ENCODE results near the gene YKT6.

Gene YKT6

DNA sequence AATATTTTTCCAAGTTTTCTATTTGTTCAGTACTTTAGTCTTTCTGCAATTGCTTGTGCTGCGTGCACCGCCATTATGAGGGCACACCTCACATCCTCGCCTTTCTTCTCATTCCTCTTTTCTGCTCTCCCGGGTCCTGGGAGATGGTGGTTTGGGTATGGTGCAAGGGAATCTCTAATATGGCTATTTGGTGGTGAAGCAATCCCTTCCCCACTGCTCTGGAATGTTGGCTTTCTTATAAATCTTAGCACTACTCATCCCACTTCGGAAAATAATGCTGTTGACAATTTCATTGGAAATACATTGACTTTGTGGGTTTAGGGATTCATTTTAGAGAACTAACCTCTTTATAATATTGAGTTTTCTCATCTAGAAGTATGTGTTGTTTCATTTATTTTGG lies 9.6 kb upstream of the YKT6 start:
- no peak overlapping the region for H3K9ac ChIP-seq (ENCODE audit: low read depth, low read length, poor library complexity, severe bottlenecking)
- peaks cover 4% of the 10 kb centered on the region for H3K4me1 ChIP-seq (ENCODE audit: insufficient read depth, low read length, poor library complexity, severe bottlenecking)
- no peaks in the 10 kb centered on the region for H4K20me1 ChIP-seq (ENCODE audit: insufficient read depth, low read length, poor library complexity, severe bottlenecking)
- H3K4me3 ChIP-seq (ENCODE audit: low read length, poor library complexity, severe bottlenecking) = no peak overlapping the region
- no peaks in the 10 kb centered on the region for H3F3A ChIP-seq (ENCODE audit: low read depth)
- TF ChIP-seq CTCF (conservative IDR thresholded peaks at IDR 0.05; ENCODE audit: low read length) (no peak), EZH2phosphoT487 (IDR thresholded peaks at IDR 0.05; ENCODE audit: borderline replicate concordance) (no peak)
- no peaks in the 10 kb centered on the region for H3K9me2 ChIP-seq (replicated peaks; ENCODE audit: low read depth, low read length)
- no peaks in the 10 kb centered on the region for H3K27me3 ChIP-seq (ENCODE audit: insufficient read depth, low read length, poor library complexity, severe bottlenecking)
- no peak overlapping the region for H3K4me2 ChIP-seq (ENCODE audit: low read depth, low read length, poor library complexity, severe bottlenecking)
- H2AFZ ChIP-seq (ENCODE audit: low read length) = no peak overlapping the region
- H3K79me2 ChIP-seq (ENCODE audit: insufficient read depth, low read length) = no peaks in the 10 kb centered on the region
- H3K9me3 ChIP-seq (ENCODE audit: insufficient read depth, low read depth, low read length) = no peaks in the 10 kb centered on the region
- no peaks in the 10 kb centered on the region for H3K36me3 ChIP-seq (ENCODE audit: insufficient read depth, low read length)

DNA sequence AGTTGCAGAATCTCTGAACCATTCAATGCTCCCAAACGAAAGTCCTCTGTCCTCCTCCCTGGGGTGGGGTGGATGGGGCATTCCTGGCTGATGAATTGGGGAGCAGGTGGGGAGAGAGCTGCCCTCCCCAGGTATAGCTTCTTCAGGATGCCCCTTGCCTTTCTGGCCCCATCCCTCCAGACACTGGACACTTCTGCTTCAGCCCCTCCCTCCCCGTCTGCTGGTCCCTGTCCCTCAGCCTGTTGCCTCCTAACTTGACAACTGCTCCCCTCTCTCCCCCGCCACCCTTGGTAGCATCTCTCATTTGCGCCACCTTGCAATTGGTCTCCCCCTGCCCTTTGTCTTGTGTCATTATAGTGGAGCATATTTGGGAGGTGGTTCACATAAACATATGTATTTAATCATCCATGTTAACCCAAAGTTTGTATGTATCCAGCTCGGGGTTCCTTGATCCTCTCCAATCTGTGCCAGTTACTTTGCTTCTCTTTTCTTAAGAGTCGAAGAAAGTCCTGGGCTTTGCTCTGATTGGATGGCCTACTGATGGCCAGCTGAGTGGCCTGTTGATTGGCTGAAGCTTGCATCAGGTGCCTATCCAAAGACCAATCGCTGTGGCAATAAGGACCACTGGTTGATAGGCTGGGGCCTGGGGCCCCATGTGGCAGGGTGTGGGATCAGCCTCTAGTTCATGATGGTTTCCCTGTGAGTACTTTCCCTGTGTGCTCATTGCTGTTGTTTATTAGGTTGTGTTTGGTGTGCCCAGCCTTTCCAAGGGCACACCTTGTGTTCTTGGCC lies 7.6 kb upstream of the YKT6 start:
- H3K79me2 ChIP-seq (ENCODE audit: insufficient read depth, low read length) = no peaks in the 10 kb centered on the region
- H3K9me2 ChIP-seq (replicated peaks; ENCODE audit: low read depth, low read length) = no peaks in the 10 kb centered on the region
- no peak overlapping the region for H3K9ac ChIP-seq (ENCODE audit: low read depth, low read length, poor library complexity, severe bottlenecking)
- no peaks in the 10 kb centered on the region for H3K27me3 ChIP-seq (ENCODE audit: insufficient read depth, low read length, poor library complexity, severe bottlenecking)
- H3K36me3 ChIP-seq (ENCODE audit: insufficient read depth, low read length) = no peaks in the 10 kb centered on the region
- H3K4me1 ChIP-seq (ENCODE audit: insufficient read depth, low read length, poor library complexity, severe bottlenecking) = peaks cover 5% of the 10 kb centered on the region
- H3F3A ChIP-seq (ENCODE audit: low read depth) = no peaks in the 10 kb centered on the region
- H4K20me1 ChIP-seq (ENCODE audit: insufficient read depth, low read length, poor library complexity, severe bottlenecking) = no peaks in the 10 kb centered on the region
- H3K9me3 ChIP-seq (ENCODE audit: insufficient read depth, low read depth, low read length) = no peaks in the 10 kb centered on the region
- H2AFZ ChIP-seq (ENCODE audit: low read length) = no peak overlapping the region
- TF ChIP-seq CTCF (conservative IDR thresholded peaks at IDR 0.05; ENCODE audit: low read length) (no peak), EZH2phosphoT487 (IDR thresholded peaks at IDR 0.05; ENCODE audit: borderline replicate concordance) (no peak)
- H3K4me3 ChIP-seq (ENCODE audit: low read length, poor library complexity, severe bottlenecking) = no peak overlapping the region
- no peak overlapping the region for H3K4me2 ChIP-seq (ENCODE audit: low read depth, low read length, poor library complexity, severe bottlenecking)

- H3K4me1 ChIP-seq (ENCODE audit: insufficient read depth, low read length, poor library complexity, severe bottlenecking) = peaks cover 5% of the 10 kb centered on the region
- no peak overlapping the region for H3K4me3 ChIP-seq (ENCODE audit: low read length, poor library complexity, severe bottlenecking)
- H3F3A ChIP-seq (ENCODE audit: low read depth) = no peaks in the 10 kb centered on the region
- H2AFZ ChIP-seq (ENCODE audit: low read length) = no peak overlapping the region
- H4K20me1 ChIP-seq (ENCODE audit: insufficient read depth, low read length, poor library complexity, severe bottlenecking) = no peaks in the 10 kb centered on the region
- no peaks in the 10 kb centered on the region for H3K36me3 ChIP-seq (ENCODE audit: insufficient read depth, low read length)
- no peaks in the 10 kb centered on the region for H3K79me2 ChIP-seq (ENCODE audit: insufficient read depth, low read length)
- no peak overlapping the region for H3K9ac ChIP-seq (ENCODE audit: low read depth, low read length, poor library complexity, severe bottlenecking)
- no peaks in the 10 kb centered on the region for H3K9me3 ChIP-seq (ENCODE audit: insufficient read depth, low read depth, low read length)
- no peaks in the 10 kb centered on the region for H3K27me3 ChIP-seq (ENCODE audit: insufficient read depth, low read length, poor library complexity, severe bottlenecking)
- H3K9me2 ChIP-seq (replicated peaks; ENCODE audit: low read depth, low read length) = no peaks in the 10 kb centered on the region
- TF ChIP-seq CTCF (conservative IDR thresholded peaks at IDR 0.05; ENCODE audit: low read length) (no peak), EZH2phosphoT487 (IDR thresholded peaks at IDR 0.05; ENCODE audit: borderline replicate concordance) (no peak)
- no peak overlapping the region for H3K4me2 ChIP-seq (ENCODE audit: low read depth, low read length, poor library complexity, severe bottlenecking)
These were observed 6.7 kb upstream of the YKT6 start for GRCh38 chr7:44194069-44194468.
